ENCODE data around the gene GCN1. TPM values are rescaled to one million over a fixed set of nuclear protein-coding genes. Genes with fewer than 3 reads are reported as not detected.
A peak's percentile ranks its signal among the peaks of the same experiment; 100 is the strongest.

Gene GCN1
- total and polyA plus RNA-seq, 2 donors (not counting 3 experiments of a cell fraction or from before 2014, with no cell fraction given): 30.1 to 101 TPM

- peak overlapping the region; percentile 100 for H3K27ac ChIP-seq (ENCODE audit: insufficient read depth, low read depth, low read length)
- no peaks in the 10 kb centered on the region for H3K9me3 ChIP-seq (replicated peaks; ENCODE audit: control insufficient read depth, insufficient read depth, low read length)
- intact Hi-C loops (cut with micrococcal nuclease): loop anchor here (1.0 kb wide), 2 partner anchors 11 to 26 kb away; no protein-coding TSS in a partner anchor
- dilution Hi-C loops (cut with MboI; ENCODE audit: extremely low pct_ligation_motif_present, low sequenced_read_pairs): no loop called here
- H3K4me1 ChIP-seq (ENCODE audit: control insufficient read depth, extremely low read depth, insufficient read depth, low read length): peaks cover 87% of the 10 kb centered on the region
- H3K36me3 ChIP-seq (ENCODE audit: control insufficient read depth in 2 of 2, extremely low read depth in 1 of 2, insufficient read depth in 2 of 2, low read length in 2 of 2): peaks cover 0 to 11% of the 10 kb centered on the region in 2 experiments
- H3K4me2 ChIP-seq (ENCODE audit: insufficient read depth, low read length): peak overlapping the region; percentile 69
- H2AFZ ChIP-seq (ENCODE audit: low read depth, low read length): no peak overlapping the region
- POLR2A ChIA-PET: interaction anchor here (0.7 to 8.6 kb wide), 10 partner anchors 7 to 82 kb away, joined by 3 to 211 read pairs (median 24); partner anchors contain the start of genes PXN, RNU4-1, RNU4-2 and RPLP0
- H4K20me1 ChIP-seq (replicated peaks; ENCODE audit: control insufficient read depth, extremely low read depth, insufficient read depth, low read length): no peaks in the 10 kb centered on the region
- no peaks in the 10 kb centered on the region for H3K27me3 ChIP-seq (ENCODE audit: control insufficient read depth in 2 of 2, insufficient read depth in 2 of 2, low read length in 2 of 2)
- peak overlapping the region in 1 of 3 experiments; percentile 30 for H3K4me3 ChIP-seq (replicated peaks in 1 of 3; ENCODE audit: insufficient read depth in 1 of 3, low read depth in 1 of 3, low read length in 3 of 3)
- FAIRE-seq (no peak), DNase-seq (ENCODE audit: low read depth, low spot score) (no peak)
- CTCF ChIA-PET: interaction anchor here (0.6 to 10.7 kb wide), 5 partner anchors 23 to 220 kb away, joined by 3 to 1402 read pairs (median 15); partner anchors contain the start of genes PXN, RNU4-1, RNU4-2 and RPLP0
- H3K79me2 ChIP-seq (ENCODE audit: control insufficient read depth, insufficient read depth, low read length): peaks cover 83% of the 10 kb centered on the region
- H3K9ac ChIP-seq (replicated peaks; ENCODE audit: extremely low read depth, insufficient read depth, low read length): peak overlapping the region; percentile 96
- no peaks in the 10 kb centered on the region for H3K9me1 ChIP-seq (replicated peaks; ENCODE audit: control insufficient read depth, extremely low read depth, insufficient read depth, low read length)
- BruUV-seq (replicated peaks): TSS peak; percentile 93
- TF ChIP-seq GATA2 (IDR thresholded peaks at IDR 0.05; ENCODE audit: insufficient read depth, insufficient read length, low read depth, low read length) (no peak), MYC (IDR thresholded peaks at IDR 0.05; ENCODE audit: low read depth, low read length) (no peak), FOS (IDR thresholded peaks at IDR 0.05; ENCODE audit: borderline replicate concordance, insufficient read depth, low read length) (no peak), EZH2 (IDR thresholded peaks at IDR 0.05; ENCODE audit: borderline replicate concordance, low read depth, low read length, severe bottlenecking) (no peak), POLR2AphosphoS5 (IDR thresholded peaks at IDR 0.05; ENCODE audit: insufficient read depth, low read depth, low read length) (no peak), MAX (IDR thresholded peaks at IDR 0.05; ENCODE audit: insufficient read depth, insufficient read length) (no peak), CTCF (IDR thresholded peaks at IDR 0.05; ENCODE audit: extremely low read depth in 1 of 2, insufficient read depth in 1 of 2, low read depth in 1 of 2, low read length in 2 of 2) (no peak), POLR2A (IDR thresholded peaks at IDR 0.05; ENCODE audit: low read depth, low read length) (no peak), JUN (IDR thresholded peaks at IDR 0.05; ENCODE audit: borderline replicate concordance, insufficient read depth, insufficient read length, low read depth) (no peak)
Observed at GRCh38 chr12:120230974-120231315, 36.4 kb upstream of the GCN1 start.

Measured in endothelial cell of umbilical vein (primary cell).